Thyroid gland (tissue), 4 donors: ENCODE measurements around the gene NAV3.

Source experiments
- CTCF ChIP-seq, 6 experiments: fragments of 200-600 bp in 3 of 6; fragments of 450-650 bp in 3 of 6; sonication (generic) in 3 of 6; IDR thresholded peaks; one replicate each; pipeline ENCODE4 v1.5.1; 2016 to 2019; ENCODE audit warnings: antibody characterized with exemption in 6 of 6, mild to moderate bottlenecking in 2 of 6, inconsistent platforms in 1 of 6, moderate library complexity in 1 of 6
- POLR2A ChIP-seq, 2 donors: fragments of 450-650 bp; IDR thresholded peaks; one replicate each; pipeline ENCODE4 v1.6.1; 2017; ENCODE audit warnings: antibody characterized with exemption in 2 of 2, mild to moderate bottlenecking in 2 of 2, moderate library complexity in 1 of 2

GRCh38 chr12:77993658-77994057, 163.0 kb downstream of the NAV3 start:
- TF ChIP-seq CTCF (IDR thresholded peaks at IDR 0.05): no peak
- no peak for TF ChIP-seq POLR2A (IDR thresholded peaks at IDR 0.05)
